GM21367 (cell line): ENCODE measurements around the gene PRICKLE2.

Source experiments
- ATAC-seq: cut with Tn5 transposase; IDR thresholded peaks from one replicate; pipeline ENCODE4 v1.9.1; 2021; ENCODE audit not compliant: unreplicated experiment

PRICKLE2 gene, protein sequence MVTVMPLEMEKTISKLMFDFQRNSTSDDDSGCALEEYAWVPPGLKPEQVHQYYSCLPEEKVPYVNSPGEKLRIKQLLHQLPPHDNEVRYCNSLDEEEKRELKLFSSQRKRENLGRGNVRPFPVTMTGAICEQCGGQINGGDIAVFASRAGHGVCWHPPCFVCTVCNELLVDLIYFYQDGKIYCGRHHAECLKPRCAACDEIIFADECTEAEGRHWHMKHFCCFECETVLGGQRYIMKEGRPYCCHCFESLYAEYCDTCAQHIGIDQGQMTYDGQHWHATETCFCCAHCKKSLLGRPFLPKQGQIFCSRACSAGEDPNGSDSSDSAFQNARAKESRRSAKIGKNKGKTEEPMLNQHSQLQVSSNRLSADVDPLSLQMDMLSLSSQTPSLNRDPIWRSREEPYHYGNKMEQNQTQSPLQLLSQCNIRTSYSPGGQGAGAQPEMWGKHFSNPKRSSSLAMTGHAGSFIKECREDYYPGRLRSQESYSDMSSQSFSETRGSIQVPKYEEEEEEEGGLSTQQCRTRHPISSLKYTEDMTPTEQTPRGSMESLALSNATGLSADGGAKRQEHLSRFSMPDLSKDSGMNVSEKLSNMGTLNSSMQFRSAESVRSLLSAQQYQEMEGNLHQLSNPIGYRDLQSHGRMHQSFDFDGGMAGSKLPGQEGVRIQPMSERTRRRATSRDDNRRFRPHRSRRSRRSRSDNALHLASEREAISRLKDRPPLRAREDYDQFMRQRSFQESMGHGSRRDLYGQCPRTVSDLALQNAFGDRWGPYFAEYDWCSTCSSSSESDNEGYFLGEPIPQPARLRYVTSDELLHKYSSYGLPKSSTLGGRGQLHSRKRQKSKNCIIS

DNA sequence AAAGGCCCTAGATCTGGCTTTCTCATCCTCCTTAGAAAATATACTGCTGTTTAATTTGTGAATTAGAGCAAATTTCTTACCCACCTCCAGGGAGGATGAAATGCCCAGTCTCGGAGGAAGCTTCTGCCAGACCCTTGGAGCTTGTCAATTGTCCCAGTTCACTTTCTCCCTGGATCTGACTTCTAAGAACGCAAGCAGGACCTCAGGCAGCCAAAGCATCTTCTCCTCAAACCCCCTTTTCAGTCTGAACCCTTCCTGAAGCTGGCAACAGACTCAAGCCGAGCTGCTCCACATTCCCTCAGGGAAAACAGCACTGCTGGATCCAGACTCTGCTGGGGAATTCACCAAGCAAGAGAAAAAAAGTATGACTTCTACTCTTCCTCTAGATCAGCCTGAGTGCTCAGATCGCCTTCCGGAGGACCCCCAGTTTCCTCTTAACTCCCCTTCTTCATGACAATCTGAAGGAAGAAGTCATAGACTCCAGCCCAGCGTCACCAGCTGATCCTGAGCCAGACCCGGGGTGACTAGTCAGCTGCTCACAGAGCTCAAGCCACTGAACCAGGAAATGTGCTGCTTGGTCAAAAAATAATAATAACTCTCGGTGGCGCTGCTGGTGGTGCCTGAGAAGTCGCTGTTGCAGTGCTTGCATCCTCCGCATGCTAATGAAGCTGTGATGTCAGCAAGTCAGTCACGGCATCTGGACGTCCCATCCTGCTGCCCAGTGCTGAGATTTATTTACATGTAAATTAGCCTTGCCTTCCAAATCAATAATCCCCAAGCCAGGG lies at the start of gene PRICKLE2:
Gene PRICKLE2 (minus strand): TSS at position 641 of the 785 bp plus-strand sequence. CDS start 26,539 bp downstream, outside the sequence.
- peak; percentile 97 for ATAC-seq

DNA sequence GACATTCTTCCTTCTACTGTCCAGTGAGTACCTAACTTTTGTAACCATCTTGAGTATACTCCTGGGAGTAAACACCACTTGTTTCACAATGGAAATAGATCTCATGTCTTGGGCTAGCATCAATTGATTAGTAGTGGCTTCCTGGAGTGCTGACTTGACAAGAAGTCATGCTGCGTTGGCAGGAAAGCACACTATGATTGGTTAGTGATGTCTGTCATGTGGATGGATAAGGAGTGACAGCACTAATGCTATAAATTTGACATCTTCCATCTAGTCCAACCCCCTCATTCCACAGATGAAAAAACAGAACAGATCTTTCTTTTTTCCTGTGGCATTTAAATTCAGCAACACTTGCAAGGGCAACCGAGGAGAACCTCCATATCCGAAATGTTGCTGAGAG lies 47.6 kb upstream of the PRICKLE2 start:
- no peak for ATAC-seq

DNA sequence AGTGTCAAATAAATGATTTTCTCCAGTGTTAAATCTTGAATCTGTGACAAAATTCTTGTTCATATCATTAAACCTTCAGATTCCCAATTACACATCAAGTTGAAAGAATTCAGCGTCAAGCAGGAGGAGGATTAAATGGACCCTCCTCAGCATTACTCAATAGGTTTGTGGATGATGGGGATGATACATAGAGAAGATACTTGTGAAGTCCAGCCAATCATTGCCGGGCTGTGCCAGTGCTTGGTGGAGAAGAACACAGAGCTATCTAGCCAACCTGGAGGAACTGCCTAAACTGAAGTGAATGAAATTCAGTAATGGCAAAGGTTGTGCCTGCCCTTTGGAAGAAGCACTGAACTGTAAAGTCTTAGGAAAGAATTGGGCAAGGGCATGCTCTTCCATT lies 47.0 kb upstream of the PRICKLE2 start:
- ATAC-seq = no peak

- no peak for ATAC-seq
These were observed 46.4 kb upstream of the PRICKLE2 start for GRCh38 chr3:64271631-64272030.

DNA sequence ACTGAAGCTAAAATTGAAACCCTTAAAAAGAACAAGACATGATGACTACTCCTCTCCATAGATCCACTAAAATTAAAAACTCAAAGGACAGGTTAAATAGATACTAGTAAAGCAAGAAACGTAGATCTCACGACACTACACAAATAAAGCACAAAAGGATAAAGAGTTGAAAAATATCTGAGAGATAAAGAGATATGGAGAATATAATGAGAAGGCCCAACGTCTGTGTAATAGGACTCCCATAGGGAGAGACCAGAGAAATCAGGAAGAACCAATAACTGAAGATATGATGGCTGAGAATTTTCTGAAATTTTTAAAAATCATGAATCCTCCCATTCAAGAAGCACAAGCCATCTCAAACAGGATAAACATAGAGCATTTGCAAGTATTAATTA lies 45.6 kb upstream of the PRICKLE2 start:
- ATAC-seq = no peak

- no peak for ATAC-seq
These were observed 45.0 kb upstream of the PRICKLE2 start for GRCh38 chr3:64270142-64270865.

DNA sequence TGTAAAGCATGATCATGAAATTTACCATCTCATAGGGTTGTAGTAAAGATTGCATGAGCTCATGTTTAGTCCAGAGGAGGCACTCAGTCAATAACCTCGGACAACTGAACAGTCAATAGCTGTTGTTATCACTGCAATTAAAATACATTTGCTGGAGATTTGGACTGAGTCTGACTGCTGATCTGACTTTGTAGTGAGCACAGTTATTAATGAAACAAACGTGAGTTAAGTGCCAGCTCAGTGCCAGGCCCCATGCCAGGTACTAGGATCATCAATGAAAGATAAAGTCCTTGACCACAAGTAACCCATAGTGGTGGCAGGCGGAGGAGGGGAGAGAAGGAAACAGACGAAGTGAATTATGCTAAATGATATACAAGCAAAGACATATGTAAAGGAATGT lies 43.7 kb upstream of the PRICKLE2 start:
- ATAC-seq = no peak

DNA sequence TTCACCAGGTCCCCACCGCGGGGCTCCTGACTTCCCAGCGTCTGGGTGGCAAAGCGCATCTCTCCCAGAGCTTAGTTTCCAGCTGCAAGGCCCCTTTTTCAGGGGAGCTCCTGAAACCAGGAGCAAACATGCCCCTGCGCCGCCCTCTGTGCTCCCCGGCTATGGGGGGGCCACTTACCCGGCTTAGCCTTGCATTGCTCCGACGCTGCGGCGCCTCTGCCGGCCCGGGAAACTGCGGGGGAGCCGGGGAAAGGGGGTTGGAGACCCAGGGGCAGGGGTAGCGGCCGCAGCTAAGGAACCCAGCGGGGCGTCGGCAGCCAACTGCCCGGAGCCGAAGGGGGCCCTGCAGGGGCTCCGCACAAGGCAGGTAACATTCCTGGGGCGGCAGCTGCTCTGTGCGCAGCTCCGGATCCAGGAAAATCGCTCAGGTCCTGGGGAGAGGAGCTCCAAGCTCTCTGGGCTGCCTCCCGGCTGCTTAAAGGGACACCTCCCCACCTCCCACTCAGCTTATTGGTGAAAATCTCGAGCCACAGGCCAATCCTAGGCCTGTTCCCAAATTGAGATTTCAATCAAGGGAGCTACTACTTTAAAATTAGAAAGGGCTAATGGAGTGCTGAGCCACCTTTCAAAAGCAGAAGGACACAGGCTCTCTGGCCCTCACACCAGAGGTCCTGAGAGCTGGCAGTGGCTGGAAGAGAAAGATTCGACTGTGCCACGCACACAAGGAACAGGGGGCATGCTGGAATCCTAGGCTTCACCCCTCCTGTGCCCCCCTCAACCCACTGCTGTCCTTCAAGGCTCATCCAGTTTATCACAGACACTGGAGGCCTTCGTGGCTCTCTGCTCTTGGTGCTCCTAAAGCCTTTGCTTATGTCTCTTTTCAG lies 42.7 kb upstream of the PRICKLE2 start:
- ATAC-seq = no peak

DNA sequence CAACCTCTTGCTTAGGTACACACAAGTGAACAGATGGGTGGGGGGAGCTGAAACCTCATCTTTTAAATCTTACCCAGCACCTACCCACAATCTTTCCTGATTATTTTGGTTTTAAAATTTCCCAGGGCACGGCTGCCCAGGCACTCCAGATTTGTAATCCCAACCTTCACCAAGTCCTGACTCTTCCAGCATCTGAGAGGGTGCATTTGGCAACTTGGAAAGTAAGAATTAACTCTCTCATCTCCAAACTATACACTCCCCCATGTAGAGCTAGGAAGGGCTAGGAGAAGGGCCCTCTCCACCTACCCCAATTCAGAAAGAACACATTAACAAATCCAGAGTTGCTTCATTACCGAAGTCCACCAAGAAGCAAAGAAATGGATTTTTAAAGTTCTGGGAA lies 41.7 kb upstream of the PRICKLE2 start:
- no peak for ATAC-seq

GRCh38 chr3:64266065-64266931 lies 41.0 kb upstream of the PRICKLE2 start:
- ATAC-seq = no peak

GRCh38 chr3:64265646-64266045 lies 40.4 kb upstream of the PRICKLE2 start:
- ATAC-seq = no peak

GRCh38 chr3:64264501-64265109 lies 39.3 kb upstream of the PRICKLE2 start:
- no peak for ATAC-seq

DNA sequence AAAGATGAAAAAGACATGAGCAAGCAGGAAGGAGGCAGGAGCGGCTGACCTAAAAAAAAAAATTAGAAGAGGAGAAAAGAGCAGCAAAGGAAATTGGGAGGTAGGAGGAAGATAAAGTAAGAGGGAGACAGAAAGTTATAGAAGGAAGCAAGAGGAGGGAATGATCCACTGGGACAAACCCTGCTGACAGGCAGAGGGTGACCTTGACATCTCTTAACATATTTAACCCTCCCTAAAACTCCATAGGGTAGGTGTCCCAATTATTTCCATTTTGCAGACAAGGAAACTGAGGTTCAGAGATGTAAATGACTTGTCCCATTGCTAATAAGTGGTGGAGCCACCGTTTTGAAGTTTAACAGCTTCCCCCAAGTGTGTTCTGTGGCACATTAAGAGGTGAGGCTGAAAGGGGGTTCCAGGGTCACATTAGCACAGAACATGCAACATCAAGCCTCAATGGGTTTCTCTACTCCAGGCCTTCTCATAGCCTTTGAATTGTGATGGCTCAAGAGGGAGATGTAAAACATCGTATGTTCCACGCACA lies 37.4 kb upstream of the PRICKLE2 start:
- ATAC-seq = no peak

DNA sequence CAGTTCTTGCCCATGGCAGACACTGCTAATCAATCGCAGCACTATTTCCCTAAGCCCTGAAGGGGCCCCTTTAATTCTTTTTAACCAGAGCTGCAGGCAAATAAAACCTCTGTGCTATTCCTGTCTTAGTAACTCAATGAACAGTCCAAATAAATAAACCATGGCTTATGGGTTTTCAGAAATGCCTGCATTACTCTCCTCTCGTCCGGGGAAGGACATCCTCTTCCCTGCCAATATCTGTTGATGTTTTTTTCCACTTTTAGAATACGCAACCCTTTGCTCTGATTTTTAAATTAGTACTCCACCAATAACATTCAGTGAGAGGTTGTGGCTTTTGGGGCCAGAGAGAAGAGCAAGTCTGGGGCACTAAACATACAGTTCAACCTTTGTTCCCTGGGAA lies 35.2 kb upstream of the PRICKLE2 start:
- no peak for ATAC-seq

DNA sequence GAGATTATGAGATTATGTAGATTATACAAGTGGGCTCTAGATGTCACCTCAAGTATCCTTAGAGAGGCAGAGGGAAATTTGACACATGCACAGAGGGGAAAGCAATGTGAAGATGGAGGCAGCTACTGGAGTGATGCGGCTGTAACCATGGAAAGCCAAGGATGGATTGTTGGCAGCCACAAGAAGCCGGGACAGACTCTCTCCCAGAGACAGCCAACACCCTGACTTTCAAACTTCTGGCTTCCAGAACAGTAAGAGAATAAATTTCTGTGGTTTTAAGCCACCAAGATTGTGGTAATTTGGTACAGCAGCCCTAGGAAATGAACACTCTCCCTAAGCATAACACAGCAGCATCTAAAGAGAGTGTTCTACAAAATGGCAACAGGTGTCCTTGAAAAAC lies 34.4 kb upstream of the PRICKLE2 start:
- ATAC-seq = no peak

DNA sequence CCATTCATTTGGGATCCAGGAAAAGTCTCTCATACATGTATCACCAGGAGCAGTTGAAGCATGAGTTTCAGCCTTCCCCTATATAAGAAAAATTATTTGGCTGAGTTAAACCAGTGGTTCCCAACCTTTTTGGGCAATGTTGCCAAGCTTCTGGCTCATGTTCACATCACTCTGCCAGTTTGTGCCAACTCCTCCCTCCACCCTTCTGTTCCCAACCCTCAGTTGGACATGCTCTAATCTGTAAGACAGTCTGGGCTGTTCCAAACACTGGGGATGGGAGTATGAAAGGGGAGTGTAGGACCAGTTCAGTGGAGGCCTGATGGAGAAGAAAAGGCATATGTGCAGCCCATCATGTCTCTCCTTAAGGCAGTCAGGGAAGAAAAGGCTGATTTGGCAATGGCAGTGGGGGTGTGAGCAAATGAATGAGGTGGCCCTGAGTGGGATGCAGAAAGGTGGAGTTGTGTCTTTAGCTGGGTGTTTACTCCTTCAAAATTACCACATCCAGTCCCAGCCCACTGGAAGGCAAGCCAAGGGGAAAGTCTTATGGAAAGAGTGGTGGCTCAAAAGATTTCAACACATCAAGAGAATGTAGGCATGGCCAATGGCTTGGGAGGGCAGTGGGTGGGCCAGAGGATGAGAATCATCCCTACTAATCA lies 32.0 kb upstream of the PRICKLE2 start:
- no peak for ATAC-seq

GRCh38 chr3:64255741-64256340 lies 30.6 kb upstream of the PRICKLE2 start:
- no peak for ATAC-seq
